Hypothalamus (tissue), 51 donors: ENCODE measurements around the gene MAP2K3.

Source experiments
- DNase-seq, 51 donors: peaks; one replicate each; lab custom pipeline; 2025; lab: John Stamatoyannopoulos, UW

Gene MAP2K3

GRCh38 chr17:21284319-21285163, at the start of gene MAP2K3:
TSS of gene MAP2K3 (plus strand) at chr17:21284711. CDS start at chr17:21284921, 210 bp downstream.
- peak in 50 of 51 donors; percentile 75 to 100 (median 98) for DNase-seq

- DNase-seq: no peak
Measured at GRCh38 chr17:21235921-21236320, 48.6 kb upstream of the MAP2K3 start.

GRCh38 chr17:21239680-21240368, 44.7 kb upstream of the MAP2K3 start:
- no peak for DNase-seq

GRCh38 chr17:21240369-21241055, 44.0 kb upstream of the MAP2K3 start:
- no peak for DNase-seq

GRCh38 chr17:21241564-21241963, 42.9 kb upstream of the MAP2K3 start:
- DNase-seq: no peak

GRCh38 chr17:21242026-21242697, 42.3 kb upstream of the MAP2K3 start:
- no peak for DNase-seq

GRCh38 chr17:21242780-21243515, 41.6 kb upstream of the MAP2K3 start:
- no peak for DNase-seq

- DNase-seq: no peak
Measured at GRCh38 chr17:21243516-21244303, 40.8 kb upstream of the MAP2K3 start.

GRCh38 chr17:21245639-21246084, 38.8 kb upstream of the MAP2K3 start:
- no peak for DNase-seq

- no peak for DNase-seq
Measured at GRCh38 chr17:21246698-21247097, 37.8 kb upstream of the MAP2K3 start.

- no peak for DNase-seq
Measured at GRCh38 chr17:21247552-21248258, 36.8 kb upstream of the MAP2K3 start.

GRCh38 chr17:21248500-21248899, 36.0 kb upstream of the MAP2K3 start:
- DNase-seq: no peak

GRCh38 chr17:21249086-21249795, 35.3 kb upstream of the MAP2K3 start:
- no peak for DNase-seq

- no peak for DNase-seq
Measured at GRCh38 chr17:21249920-21250703, 34.4 kb upstream of the MAP2K3 start.

GRCh38 chr17:21250854-21251253, 33.7 kb upstream of the MAP2K3 start:
- DNase-seq: no peak

- no peak for DNase-seq
Measured at GRCh38 chr17:21251337-21252010, 33.0 kb upstream of the MAP2K3 start.
